Testis (tissue), 3 donors: ENCODE results near the gene RNU5D-1. TPM values are rescaled to one million over a fixed set of nuclear protein-coding genes. Genes with fewer than 3 reads are reported as not detected.
"Not testable (repeated sequence)": the region's sequence is repeated elsewhere in the genome, so short reads cannot be mapped to it uniquely, and the experiment has no call there.

Source experiments
- DNase-seq: peaks from one replicate; pipeline ENCODE4 v3.0.0-alpha.2; 2019
- H3K27ac ChIP-seq, 2 donors: fragments of 200-600 bp; sonication (generic); one replicate each; pipeline ENCODE4 v1.5.1; 2019
- H3K27me3 ChIP-seq: fragments of 200-600 bp; sonication (generic); one replicate; pipeline ENCODE4 v1.5.1; 2019
- H3K36me3 ChIP-seq: fragments of 200-600 bp; sonication (generic); one replicate; pipeline ENCODE4 v1.5.1; 2017; ENCODE audit warnings: low read depth; ENCODE audit errors: missing control alignments
- H3K4me1 ChIP-seq: fragments of 200-600 bp; sonication (generic); one replicate; pipeline ENCODE4 v1.5.1; 2019
- H3K4me3 ChIP-seq, 2 donors: fragments of 200-600 bp; sonication (generic); one replicate each; pipeline ENCODE4 v1.5.1; 2017 to 2019
- H3K9me3 ChIP-seq: fragments of 200-600 bp; sonication (generic); one replicate; pipeline ENCODE4 v1.5.1; 2017
- POLR2A ChIP-seq: fragments of 450-650 bp; IDR thresholded peaks from one replicate; pipeline ENCODE4 v1.6.1; 2017; ENCODE audit warnings: antibody characterized with exemption, mild to moderate bottlenecking, moderate library complexity
- WGBS, 2 donors: methylation state at CpG; one replicate each; pipeline ENCODE4 v1.1.5; 2018; 5-methylcytosine and 5-hydroxymethylcytosine counted together
- intact Hi-C: fragments of 100-400 bp; cut with DNase I; formaldehyde crosslinking; loops from one replicate; pipeline ENCODE4 v1.15.1; 2023; ENCODE audit warnings: low total_unique reads
- polyA plus RNA-seq: library from polyadenylated mRNA; stranded (reverse); fragments of 350-450 nt; fragmentation: Illumina TruSeq; extraction: RNeasy Lipid Tissue Mini Kit (QIAGEN cat#74804); gene quantifications from one replicate; pipeline ENCODE4 v1.2.3, GENCODE V29; 2014; ENCODE audit warnings: low read depth, low replicate concordance; ENCODE audit not compliant: insufficient read depth
- total RNA-seq, 2 donors: library from RNA; depleted of rRNA; stranded (reverse); fragments of >200 nt; gene quantifications; one replicate each; pipeline ENCODE4 v1.2.3, GENCODE V29; 2016
- TF ChIP-seq, protein P1 (sequence below), 3 experiments: fragments of 450-650 bp in 2 of 3; fragments of 200-600 bp in 1 of 3; sonication (generic) in 1 of 3; IDR thresholded peaks; one replicate each; pipeline ENCODE4 v1.5.1; 2016 to 2019; ENCODE audit warnings: antibody characterized with exemption in 3 of 3, mild to moderate bottlenecking in 2 of 3, moderate library complexity in 1 of 3

The RNU5D-1 gene
- total and polyA plus RNA-seq, 3 donors from 2014 or later = not detected

DNA sequence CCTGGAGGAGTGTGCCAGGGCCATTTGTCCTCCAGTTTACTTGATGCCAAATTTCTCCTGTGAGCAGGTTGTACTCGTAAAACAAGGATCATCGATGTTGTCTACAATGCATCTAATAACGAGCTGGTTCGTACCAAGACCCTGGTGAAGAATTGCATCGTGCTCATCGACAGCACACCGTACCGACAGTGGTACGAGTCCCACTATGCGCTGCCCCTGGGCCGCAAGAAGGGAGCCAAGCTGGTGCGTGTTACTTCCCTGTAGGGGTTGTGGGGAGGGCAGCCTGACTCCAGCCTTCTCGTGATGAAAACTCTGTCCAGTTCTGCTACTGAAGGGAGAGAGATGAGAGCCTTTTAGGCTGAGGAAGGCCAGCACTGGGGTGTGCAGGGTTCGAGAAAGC lies 46.6 kb upstream of the RNU5D-1 start:
- intact Hi-C loops = no loop called here
- 78 to 80% methylated on average over 14 of the region's 14 CpGs for WGBS, 2 donors
- Histone ChIP-seq H3K4me1 (peaks cover 19% of the 10 kb centered on the region), H3K4me3 (no peak overlapping the region), H3K27ac (no peak overlapping the region), H3K27me3 (no peaks in the 10 kb centered on the region), H3K36me3 (no peaks in the 10 kb centered on the region), H3K9me3 (no peaks in the 10 kb centered on the region)
- no peak for TF ChIP-seq POLR2A
- TF ChIP-seq, protein P1, sequence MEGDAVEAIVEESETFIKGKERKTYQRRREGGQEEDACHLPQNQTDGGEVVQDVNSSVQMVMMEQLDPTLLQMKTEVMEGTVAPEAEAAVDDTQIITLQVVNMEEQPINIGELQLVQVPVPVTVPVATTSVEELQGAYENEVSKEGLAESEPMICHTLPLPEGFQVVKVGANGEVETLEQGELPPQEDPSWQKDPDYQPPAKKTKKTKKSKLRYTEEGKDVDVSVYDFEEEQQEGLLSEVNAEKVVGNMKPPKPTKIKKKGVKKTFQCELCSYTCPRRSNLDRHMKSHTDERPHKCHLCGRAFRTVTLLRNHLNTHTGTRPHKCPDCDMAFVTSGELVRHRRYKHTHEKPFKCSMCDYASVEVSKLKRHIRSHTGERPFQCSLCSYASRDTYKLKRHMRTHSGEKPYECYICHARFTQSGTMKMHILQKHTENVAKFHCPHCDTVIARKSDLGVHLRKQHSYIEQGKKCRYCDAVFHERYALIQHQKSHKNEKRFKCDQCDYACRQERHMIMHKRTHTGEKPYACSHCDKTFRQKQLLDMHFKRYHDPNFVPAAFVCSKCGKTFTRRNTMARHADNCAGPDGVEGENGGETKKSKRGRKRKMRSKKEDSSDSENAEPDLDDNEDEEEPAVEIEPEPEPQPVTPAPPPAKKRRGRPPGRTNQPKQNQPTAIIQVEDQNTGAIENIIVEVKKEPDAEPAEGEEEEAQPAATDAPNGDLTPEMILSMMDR (IDR thresholded peaks at IDR 0.05) = no peak
- DNase-seq = no peak

DNA sequence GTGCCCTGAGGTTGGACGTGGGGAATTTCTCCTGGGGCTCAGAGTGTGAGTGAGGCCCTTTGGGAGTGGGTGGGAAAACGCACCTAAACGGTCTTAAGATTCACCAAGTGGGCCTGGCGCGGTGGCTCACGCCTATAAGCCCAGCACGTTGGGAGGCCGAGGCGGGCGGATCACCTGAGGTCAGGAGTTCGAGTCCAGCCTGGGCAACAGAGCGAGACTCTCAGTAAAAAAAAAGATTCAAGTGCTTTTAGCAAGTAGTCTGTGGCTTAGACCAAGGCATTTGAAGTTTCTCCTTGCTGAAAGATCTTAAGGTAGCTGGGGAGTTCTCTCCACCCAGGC lies 45.7 kb upstream of the RNU5D-1 start:
- no peaks in the 10 kb centered on the region for H3K27me3 ChIP-seq
- intact Hi-C loops = no loop called here
- H3K4me3 ChIP-seq = peak overlapping the region in 1 of 2 donors; percentile 86
- H3K4me1 ChIP-seq = peaks cover 19% of the 10 kb centered on the region
- WGBS, 2 donors = 19 to 38% methylated on average over 10 to 12 of the region's 12 CpGs
- H3K36me3 ChIP-seq = no peaks in the 10 kb centered on the region
- TF ChIP-seq, protein P1 (IDR thresholded peaks at IDR 0.05) = no peak
- no peak for TF ChIP-seq POLR2A
- no peaks in the 10 kb centered on the region for H3K9me3 ChIP-seq
- peak overlapping the region; percentile 83 to 93 for H3K27ac ChIP-seq
- DNase-seq = no peak

DNA sequence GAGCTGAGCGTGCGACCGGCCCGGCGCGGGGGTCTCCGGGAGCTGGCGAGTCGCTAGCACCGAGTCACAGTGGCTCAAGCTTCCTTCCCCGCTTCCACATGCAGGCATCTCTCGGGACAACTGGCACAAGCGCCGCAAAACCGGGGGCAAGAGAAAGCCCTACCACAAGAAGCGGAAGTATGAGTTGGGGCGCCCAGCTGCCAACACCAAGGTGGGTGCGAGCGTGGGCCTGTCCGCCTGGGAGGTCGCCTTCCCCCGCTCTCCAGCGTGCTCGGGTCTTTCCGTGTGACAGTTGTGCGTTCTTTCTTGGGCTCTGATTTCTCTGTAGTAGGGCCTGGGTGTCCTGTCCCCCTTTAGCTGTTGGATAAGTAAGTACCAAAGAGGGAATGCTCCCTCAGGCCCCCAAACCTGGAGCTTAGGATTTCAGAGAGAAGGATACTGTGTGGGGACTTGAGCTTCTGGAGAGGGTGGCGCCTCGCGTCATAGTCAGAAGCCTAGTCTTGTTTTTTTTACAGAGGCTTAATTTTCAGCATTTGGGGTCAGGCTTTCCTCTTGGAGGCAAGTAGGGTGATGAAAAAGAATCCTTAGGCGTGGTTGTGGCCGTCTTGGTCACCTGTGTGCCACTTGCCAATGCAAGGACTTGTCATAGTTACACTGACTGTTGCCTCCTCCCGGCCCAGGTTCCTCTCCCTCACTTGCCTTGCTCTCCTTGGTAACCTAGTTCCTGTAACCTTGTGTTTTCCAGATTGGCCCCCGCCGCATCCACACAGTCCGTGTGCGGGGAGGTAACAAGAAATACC lies 45.2 kb upstream of the RNU5D-1 start:
- Histone ChIP-seq H3K27ac (peak overlapping the region; percentile 83 to 93), H3K4me1 (peaks cover 19% of the 10 kb centered on the region), H3K9me3 (no peaks in the 10 kb centered on the region), H3K27me3 (no peaks in the 10 kb centered on the region), H3K36me3 (no peaks in the 10 kb centered on the region), H3K4me3 (peak overlapping the region; percentile 63 to 86)
- 3 to 4% methylated on average over 16 to 32 of the region's 36 CpGs for WGBS, 2 donors
- peak; percentile 32 for DNase-seq
- intact Hi-C loops = no loop called here
- TF ChIP-seq, protein P1 (IDR thresholded peaks at IDR 0.05) = no peak
- no peak for TF ChIP-seq POLR2A

DNA sequence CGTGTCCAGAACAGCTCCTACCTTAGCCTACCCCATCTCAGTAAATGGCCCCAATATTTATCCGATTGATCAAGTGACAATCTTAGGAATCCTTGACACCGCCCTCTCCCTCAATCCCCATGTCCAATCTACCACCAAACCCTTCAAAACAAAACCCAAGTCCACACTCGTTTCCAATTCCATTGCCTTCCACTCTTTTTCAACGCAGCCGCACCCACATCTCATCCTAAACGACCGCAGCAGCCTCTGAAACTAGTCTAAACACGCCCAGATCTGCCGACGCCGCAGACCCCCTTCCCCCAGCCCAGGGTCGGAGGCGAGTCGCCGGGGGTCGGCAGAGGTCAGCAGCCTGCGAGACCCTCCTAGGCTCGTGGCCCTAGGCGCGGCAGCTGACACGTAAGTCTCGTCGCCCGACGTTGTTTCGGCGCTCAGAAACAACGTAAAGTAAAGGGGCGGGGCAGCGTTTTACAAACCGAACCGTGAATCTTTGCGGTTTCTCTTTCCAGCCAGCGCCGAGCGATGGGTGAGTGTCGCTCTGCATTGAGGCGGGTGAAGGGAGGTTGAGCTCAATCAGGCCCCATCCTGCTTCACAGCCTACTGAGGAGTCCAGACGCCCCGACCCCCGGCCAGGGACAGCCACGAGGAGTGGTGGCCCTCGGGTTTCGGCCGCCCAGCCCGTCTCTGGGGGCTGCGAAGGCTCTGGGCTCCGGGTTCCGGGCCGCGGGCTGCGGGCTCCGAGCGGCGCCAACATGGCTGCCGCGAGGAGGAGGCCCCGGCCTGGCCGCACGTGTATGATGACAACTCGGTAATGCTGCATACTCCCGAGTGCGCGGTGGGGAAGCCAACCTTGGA lies 44.3 kb upstream of the RNU5D-1 start, which contains the start of gene RPS8:
Gene RPS8 (plus strand): TSS at position 463 of the 852 bp plus-strand sequence. CDS start 57 bp downstream, at position 520.
- no peaks in the 10 kb centered on the region for H3K9me3 ChIP-seq
- H3K4me1 ChIP-seq = peaks cover 19% of the 10 kb centered on the region
- no peaks in the 10 kb centered on the region for H3K27me3 ChIP-seq
- DNase-seq = peak; percentile 96
- TF ChIP-seq POLR2A = peak; percentile 81
- TF ChIP-seq, protein P1 (IDR thresholded peaks at IDR 0.05) = peak in 1 of 3 experiments; percentile 6
- H3K36me3 ChIP-seq = no peaks in the 10 kb centered on the region
- 0% methylated on average over 39 to 49 of the region's 65 CpGs for WGBS, 2 donors
- intact Hi-C loops = no loop called here
- H3K4me3 ChIP-seq = peak within 1 kb of the TSS; percentile 63 to 86
- peak within 1 kb of the TSS; percentile 83 to 93 for H3K27ac ChIP-seq

DNA sequence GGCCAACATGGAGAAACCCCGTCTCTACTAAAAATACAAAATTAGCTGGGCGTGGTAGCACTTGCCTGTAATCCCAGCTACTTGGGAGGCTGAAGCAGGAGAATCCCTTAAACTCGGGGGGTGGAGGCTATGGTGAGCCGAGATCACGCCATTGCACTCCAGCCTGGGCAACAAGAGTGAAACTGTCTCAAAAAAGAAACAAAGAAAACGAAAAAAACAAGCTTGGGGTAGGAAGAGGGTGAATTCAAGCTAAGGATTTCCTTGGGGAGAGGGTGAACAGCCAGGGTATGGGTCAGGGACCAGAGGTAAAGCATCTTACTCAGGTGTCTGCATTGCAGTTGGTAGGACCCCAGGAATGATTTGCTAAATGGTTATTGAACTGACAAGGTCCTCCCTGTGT lies 35.5 kb upstream of the RNU5D-1 start:
- intact Hi-C loops, DNase-seq, H3K36me3 ChIP-seq, H3K4me3 ChIP-seq, H3K27ac ChIP-seq, H3K4me1 ChIP-seq, H3K9me3 ChIP-seq, H3K27me3 ChIP-seq: not testable (repeated sequence)
- 95 to 96% methylated on average over 6 of the region's 6 CpGs for WGBS, 2 donors
